Thyroid gland (tissue), 4 donors: ENCODE data around the gene ZNF189.

ENCODE experiments used
- CTCF ChIP-seq, 6 experiments: fragments of 200-600 bp in 3 of 6; fragments of 450-650 bp in 3 of 6; sonication (generic) in 3 of 6; IDR thresholded peaks; one replicate each; pipeline ENCODE4 v1.5.1; 2016 to 2019; ENCODE audit warnings: antibody characterized with exemption in 6 of 6, mild to moderate bottlenecking in 2 of 6, inconsistent platforms in 1 of 6, moderate library complexity in 1 of 6
- POLR2A ChIP-seq, 2 donors: fragments of 450-650 bp; IDR thresholded peaks; one replicate each; pipeline ENCODE4 v1.6.1; 2017; ENCODE audit warnings: antibody characterized with exemption in 2 of 2, mild to moderate bottlenecking in 2 of 2, moderate library complexity in 1 of 2

GRCh38 chr9:101359679-101360078 is 39.0 kb upstream of the ZNF189 start:
- TF ChIP-seq POLR2A (IDR thresholded peaks at IDR 0.05), result no peak
- no peak for TF ChIP-seq CTCF (IDR thresholded peaks at IDR 0.05)
